Mesendoderm (in vitro differentiated cells): ENCODE measurements around the gene CRADD.

ENCODE experiments used
- DNase-seq: peaks from one replicate; pipeline ENCODE4 v3.0.0; 2013
- H2AK5ac ChIP-seq: 2 replicates; pipeline ENCODE4 v1.6.1; 2013; ENCODE audit warnings: low read length, inconsistent platforms
- H2BK120ac ChIP-seq: 2 replicates; pipeline ENCODE4 v1.6.1; 2013; ENCODE audit warnings: low read depth, mild to moderate bottlenecking, low read length, moderate library complexity, mixed read lengths
- H2BK15ac ChIP-seq: replicated peaks from 2 replicates; pipeline ENCODE4 v1.6.1; 2013; ENCODE audit warnings: low read depth, mild to moderate bottlenecking, moderate library complexity
- H2BK5ac ChIP-seq: 2 replicates; pipeline ENCODE4 v1.6.1; 2013; ENCODE audit warnings: low read length, inconsistent platforms
- H3K18ac ChIP-seq: 2 replicates; pipeline ENCODE4 v1.6.1; 2013; ENCODE audit warnings: mild to moderate bottlenecking, low read length, mixed read lengths
- H3K23ac ChIP-seq: one replicate; pipeline ENCODE4 v1.6.1; 2013; ENCODE audit warnings: low read length
- H3K27ac ChIP-seq: 2 replicates; pipeline ENCODE4 v1.5.1; 2013; ENCODE audit warnings: low read depth, mild to moderate bottlenecking, inconsistent platforms, low read length, moderate library complexity
- H3K27me3 ChIP-seq: 2 replicates; pipeline ENCODE4 v1.6.1; 2013; ENCODE audit warnings: low read length, control low read depth, mild to moderate bottlenecking, inconsistent platforms; ENCODE audit not compliant: insufficient read depth, poor library complexity
- H3K36me3 ChIP-seq: 2 replicates; pipeline ENCODE4 v1.6.1; 2013; ENCODE audit warnings: low read length, inconsistent platforms; ENCODE audit not compliant: control insufficient read depth, insufficient read depth
- H3K4ac ChIP-seq: one replicate; pipeline ENCODE4 v1.6.1; 2013; ENCODE audit warnings: low read depth, mild to moderate bottlenecking, low read length, moderate library complexity
- H3K4me1 ChIP-seq: 2 replicates; pipeline ENCODE4 v1.6.1; 2013; ENCODE audit warnings: low read depth, low read length, inconsistent platforms; ENCODE audit not compliant: control insufficient read depth
- H3K4me2 ChIP-seq: 2 replicates; pipeline ENCODE4 v1.6.1; 2013; ENCODE audit warnings: low read length
- H3K4me3 ChIP-seq: 2 replicates; pipeline ENCODE4 v1.5.1; 2013; ENCODE audit warnings: mild to moderate bottlenecking, low read length
- H3K56ac ChIP-seq: one replicate; pipeline ENCODE4 v1.6.1; 2013; ENCODE audit warnings: low read length
- H3K79me1 ChIP-seq: 2 replicates; pipeline ENCODE4 v1.6.1; 2013; ENCODE audit warnings: low read length, inconsistent platforms
- H3K79me2 ChIP-seq: 2 replicates; pipeline ENCODE4 v1.6.1; 2013; ENCODE audit warnings: mild to moderate bottlenecking, low read length; ENCODE audit not compliant: control insufficient read depth, insufficient read depth
- H3K9ac ChIP-seq: 2 replicates; pipeline ENCODE4 v1.6.1; 2013; ENCODE audit warnings: low read length, inconsistent platforms
- H4K5ac ChIP-seq: one replicate; pipeline ENCODE4 v1.6.1; 2013; ENCODE audit warnings: low read length
- H4K8ac ChIP-seq: one replicate; pipeline ENCODE4 v1.6.1; 2013; ENCODE audit warnings: low read depth, mild to moderate bottlenecking, control low read depth, low read length, moderate library complexity
- WGBS: extraction: QIAGEN DNeasy Blood & Tissue Kit; methylation state at CpG from one replicate; pipeline ENCODE4 v1.1.7; 2013; ENCODE audit warnings: low lambda C conversion rate, missing lambda C conversion rate; ENCODE audit not compliant: insufficient coverage; ENCODE audit errors: extremely low coverage; 5-methylcytosine and 5-hydroxymethylcytosine counted together

The CRADD gene

GRCh38 chr12:93757792-93758694 lies 80.9 kb downstream of the CRADD start:
- Histone ChIP-seq H3K27ac (no peak overlapping the region), H3K18ac (no peak overlapping the region), H3K56ac (no peak overlapping the region), H3K4me1 (peaks cover 2% of the 10 kb centered on the region), H3K79me2 (no peaks in the 10 kb centered on the region), H3K4me3 (no peak overlapping the region), H4K5ac (no peak overlapping the region), H2BK15ac (no peak overlapping the region), H2BK5ac (no peak overlapping the region), H3K4ac (no peak overlapping the region), H3K79me1 (no peaks in the 10 kb centered on the region), H3K36me3 (no peaks in the 10 kb centered on the region), H4K8ac (no peak overlapping the region), H2AK5ac (no peak overlapping the region), H3K9ac (no peak overlapping the region), H3K23ac (no peak overlapping the region), H3K4me2 (no peak overlapping the region), H3K27me3 (no peaks in the 10 kb centered on the region), H2BK120ac (no peak overlapping the region)
- no peak for DNase-seq
- no CpG with 5 or more reads among the region's 1 CpG for WGBS

DNA sequence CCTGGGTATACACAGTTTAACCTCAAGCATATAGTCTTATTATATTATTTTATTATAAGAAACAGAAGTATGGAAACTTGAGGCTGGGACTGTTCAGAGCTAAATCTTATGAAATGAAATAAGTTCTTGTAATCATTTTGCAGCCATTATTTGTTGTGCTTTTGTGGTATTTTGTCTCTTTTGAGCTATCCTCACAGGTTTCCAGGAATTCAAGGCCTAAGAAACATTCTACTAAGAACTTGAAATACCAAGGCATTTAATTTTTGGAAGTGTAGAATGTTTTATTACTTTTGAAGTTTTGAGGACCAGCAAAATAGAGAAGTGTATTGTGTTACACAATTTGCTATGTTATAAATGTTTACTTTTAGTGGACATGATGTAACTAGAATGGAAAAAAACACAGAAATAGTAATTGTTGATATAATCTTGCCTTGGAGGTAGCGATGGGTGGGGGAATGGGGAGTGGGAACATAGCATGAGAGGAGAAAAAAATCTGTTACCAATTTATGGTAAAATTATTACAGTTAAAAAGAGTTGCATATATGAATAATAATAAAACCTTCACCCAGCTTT lies 81.7 kb downstream of the CRADD start:
- Histone ChIP-seq H3K4ac (no peak overlapping the region), H4K5ac (no peak overlapping the region), H4K8ac (no peak overlapping the region), H2AK5ac (no peak overlapping the region), H3K4me1 (peaks cover 2% of the 10 kb centered on the region), H3K27me3 (no peaks in the 10 kb centered on the region), H3K4me2 (no peak overlapping the region), H3K18ac (no peak overlapping the region), H3K36me3 (no peaks in the 10 kb centered on the region), H2BK5ac (no peak overlapping the region), H3K9ac (no peak overlapping the region), H3K79me1 (no peaks in the 10 kb centered on the region), H2BK120ac (no peak overlapping the region), H2BK15ac (no peak overlapping the region), H3K56ac (no peak overlapping the region), H3K27ac (no peak overlapping the region), H3K79me2 (no peaks in the 10 kb centered on the region), H3K4me3 (no peak overlapping the region), H3K23ac (no peak overlapping the region)
- WGBS, result no CpG with 5 or more reads among the region's 1 CpG
- no peak for DNase-seq

GRCh38 chr12:93759512-93760081 lies 82.4 kb downstream of the CRADD start:
- no peak overlapping the region for H4K5ac ChIP-seq
- no peaks in the 10 kb centered on the region for H3K27me3 ChIP-seq
- H3K56ac ChIP-seq, result no peak overlapping the region
- no peaks in the 10 kb centered on the region for H3K79me1 ChIP-seq
- H3K18ac ChIP-seq, result no peak overlapping the region
- no peak overlapping the region for H3K23ac ChIP-seq
- WGBS, result no CpG with 5 or more reads among the region's 2 CpGs
- no peak overlapping the region for H2AK5ac ChIP-seq
- H3K4ac ChIP-seq, result no peak overlapping the region
- H3K9ac ChIP-seq, result no peak overlapping the region
- H3K36me3 ChIP-seq, result no peaks in the 10 kb centered on the region
- no peak overlapping the region for H2BK120ac ChIP-seq
- no peak overlapping the region for H2BK15ac ChIP-seq
- DNase-seq, result no peak
- H3K4me2 ChIP-seq, result no peak overlapping the region
- H3K79me2 ChIP-seq, result no peaks in the 10 kb centered on the region
- peaks cover 2% of the 10 kb centered on the region for H3K4me1 ChIP-seq
- H4K8ac ChIP-seq, result no peak overlapping the region
- no peak overlapping the region for H2BK5ac ChIP-seq
- H3K4me3 ChIP-seq, result no peak overlapping the region
- no peak overlapping the region for H3K27ac ChIP-seq

GRCh38 chr12:93760275-93760875 lies 83.2 kb downstream of the CRADD start:
- Histone ChIP-seq H2BK15ac (no peak overlapping the region), H2AK5ac (peak overlapping the region; percentile 6), H4K8ac (no peak overlapping the region), H3K4me2 (no peak overlapping the region), H3K27me3 (no peaks in the 10 kb centered on the region), H3K9ac (no peak overlapping the region), H3K4me3 (no peak overlapping the region), H3K27ac (no peak overlapping the region), H3K56ac (no peak overlapping the region), H3K79me2 (no peaks in the 10 kb centered on the region), H3K4ac (no peak overlapping the region), H3K4me1 (peaks cover 2% of the 10 kb centered on the region), H3K79me1 (no peaks in the 10 kb centered on the region), H3K18ac (no peak overlapping the region), H3K36me3 (no peaks in the 10 kb centered on the region), H2BK5ac (no peak overlapping the region), H2BK120ac (no peak overlapping the region), H3K23ac (no peak overlapping the region), H4K5ac (no peak overlapping the region)
- DNase-seq, result no peak
- WGBS, result no CpG with 5 or more reads among the region's 3 CpGs

GRCh38 chr12:93762059-93762719 lies 85.0 kb downstream of the CRADD start:
- no peaks in the 10 kb centered on the region for H3K79me1 ChIP-seq
- H3K23ac ChIP-seq, result no peak overlapping the region
- H2BK15ac ChIP-seq, result no peak overlapping the region
- H3K9ac ChIP-seq, result no peak overlapping the region
- no peak overlapping the region for H3K4ac ChIP-seq
- peaks cover 2% of the 10 kb centered on the region for H3K4me1 ChIP-seq
- no peaks in the 10 kb centered on the region for H3K79me2 ChIP-seq
- no peak overlapping the region for H3K56ac ChIP-seq
- no peak overlapping the region for H3K4me2 ChIP-seq
- H3K18ac ChIP-seq, result no peak overlapping the region
- no peak overlapping the region for H2AK5ac ChIP-seq
- no peak overlapping the region for H3K27ac ChIP-seq
- H4K8ac ChIP-seq, result no peak overlapping the region
- no peaks in the 10 kb centered on the region for H3K27me3 ChIP-seq
- H2BK120ac ChIP-seq, result no peak overlapping the region
- WGBS, result no CpG with 5 or more reads among the region's 3 CpGs
- no peak overlapping the region for H3K4me3 ChIP-seq
- H2BK5ac ChIP-seq, result no peak overlapping the region
- H4K5ac ChIP-seq, result no peak overlapping the region
- no peak for DNase-seq
- H3K36me3 ChIP-seq, result no peaks in the 10 kb centered on the region
